ENCODE measurements around the gene DNMT3B.

Gene DNMT3B

GRCh38 chr20:32773855-32774254 lies 11.7 kb downstream of the DNMT3B start:
- Histone ChIP-seq H3K9me3 (ENCODE audit: insufficient read depth, low read length, severe bottlenecking) (no peaks in the 10 kb centered on the region), H3K36me3 (ENCODE audit: insufficient read depth, low read length) (no peaks in the 10 kb centered on the region; the same call in 1 of the 2 replicates), H3K79me2 (ENCODE audit: insufficient read depth, low read length) (peaks cover 38% of the 10 kb centered on the region), H4K20me1 (ENCODE audit: insufficient read depth, low read length) (0 out of 2 replicates have a peak, but pooled peaks cover 3% of the 10 kb centered on the region), H3K4me3 (ENCODE audit: low read depth in 1 of 2, low read length in 2 of 2) (no peak overlapping the region), H3K27me3 (ENCODE audit: insufficient read depth, low read length, poor library complexity) (no peaks in the 10 kb centered on the region), H3K27ac (ENCODE audit: low read length) (no peak overlapping the region), H2AFZ (ENCODE audit: low read depth, low read length) (no peak overlapping the region), H3K9ac (ENCODE audit: low read depth, low read length) (no peak overlapping the region), H3K4me1 (ENCODE audit: insufficient read depth, low read length) (peaks cover 61% of the 10 kb centered on the region), H3K4me2 (ENCODE audit: insufficient read depth, low read length) (no peak overlapping the region)
- DNase-seq (no peak), ATAC-seq (ENCODE audit: insufficient read depth, low read depth) (no peak)
- no peak for TF ChIP-seq CTCF (IDR thresholded peaks at IDR 0.05; ENCODE audit: borderline replicate concordance, extremely low read depth, low read length, poor library complexity, severe bottlenecking)
- no peak for TF ChIP-seq EZH2 (IDR thresholded peaks at IDR 0.05; ENCODE audit: borderline replicate concordance, low read depth, low read length, severe bottlenecking)

- 0 out of 2 replicates have a peak overlapping the region, but pooled peaks have one; percentile 3 for H3K9ac ChIP-seq (ENCODE audit: low read depth, low read length)
- H3K4me3 ChIP-seq (ENCODE audit: low read depth in 1 of 2, low read length in 2 of 2): no peak overlapping the region
- no peaks in the 10 kb centered on the region for H3K9me3 ChIP-seq (ENCODE audit: insufficient read depth, low read length, severe bottlenecking)
- ATAC-seq (ENCODE audit: insufficient read depth, low read depth) (no peak), DNase-seq (no peak)
- no peaks in the 10 kb centered on the region for H3K27me3 ChIP-seq (ENCODE audit: insufficient read depth, low read length, poor library complexity)
- TF ChIP-seq CTCF (IDR thresholded peaks at IDR 0.05; ENCODE audit: borderline replicate concordance, extremely low read depth, low read length, poor library complexity, severe bottlenecking) (no peak), EZH2 (IDR thresholded peaks at IDR 0.05; ENCODE audit: borderline replicate concordance, low read depth, low read length, severe bottlenecking) (no peak)
- H2AFZ ChIP-seq (ENCODE audit: low read depth, low read length): no peak overlapping the region
- peak overlapping the region; percentile 72 for H3K27ac ChIP-seq (ENCODE audit: low read length)
- H3K79me2 ChIP-seq (ENCODE audit: insufficient read depth, low read length): peaks cover 39% of the 10 kb centered on the region
- peaks cover 3% of the 10 kb centered on the region for H3K36me3 ChIP-seq (ENCODE audit: insufficient read depth, low read length)
- 0 out of 2 replicates have a peak, but pooled peaks cover 3% of the 10 kb centered on the region for H4K20me1 ChIP-seq (ENCODE audit: insufficient read depth, low read length)
- peaks cover 58% of the 10 kb centered on the region for H3K4me1 ChIP-seq (ENCODE audit: insufficient read depth, low read length)
- H3K4me2 ChIP-seq (ENCODE audit: insufficient read depth, low read length): no peak overlapping the region
Measured at GRCh38 chr20:32775336-32775991, 13.3 kb downstream of the DNMT3B start.

GRCh38 chr20:32777177-32777956 lies 15.2 kb downstream of the DNMT3B start:
- H3K9me3 ChIP-seq (ENCODE audit: insufficient read depth, low read length, severe bottlenecking): no peaks in the 10 kb centered on the region
- H3K9ac ChIP-seq (ENCODE audit: low read depth, low read length): peak overlapping the region; percentile 29
- ATAC-seq (ENCODE audit: insufficient read depth, low read depth) (no peak), DNase-seq (no peak)
- 0 out of 2 replicates have a peak, but pooled peaks cover 3% of the 10 kb centered on the region for H4K20me1 ChIP-seq (ENCODE audit: insufficient read depth, low read length)
- peaks cover 12% of the 10 kb centered on the region for H3K36me3 ChIP-seq (ENCODE audit: insufficient read depth, low read length)
- H3K4me3 ChIP-seq (ENCODE audit: low read depth in 1 of 2, low read length in 2 of 2): no peak overlapping the region; a peak in 1 of 4 replicates
- no peaks in the 10 kb centered on the region for H3K27me3 ChIP-seq (ENCODE audit: insufficient read depth, low read length, poor library complexity)
- H2AFZ ChIP-seq (ENCODE audit: low read depth, low read length): no peak overlapping the region
- peaks cover 35% of the 10 kb centered on the region for H3K79me2 ChIP-seq (ENCODE audit: insufficient read depth, low read length)
- H3K4me2 ChIP-seq (ENCODE audit: insufficient read depth, low read length): peak overlapping the region; percentile 38
- H3K27ac ChIP-seq (ENCODE audit: low read length): peak overlapping the region; percentile 74
- TF ChIP-seq EZH2 (IDR thresholded peaks at IDR 0.05; ENCODE audit: borderline replicate concordance, low read depth, low read length, severe bottlenecking) (no peak), CTCF (IDR thresholded peaks at IDR 0.05; ENCODE audit: borderline replicate concordance, extremely low read depth, low read length, poor library complexity, severe bottlenecking) (no peak)
- peaks cover 39% of the 10 kb centered on the region for H3K4me1 ChIP-seq (ENCODE audit: insufficient read depth, low read length)

All from DND-41 (cell line).